Measurements from ENCODE around the gene IZUMO4. TPM values are rescaled to one million over a fixed set of nuclear protein-coding genes. Genes with fewer than 3 reads are reported as not detected.
A peak's percentile ranks its signal among the peaks of the same experiment; 100 is the strongest.
"Not testable (repeated sequence)": the region's sequence is repeated elsewhere in the genome, so short reads cannot be mapped to it uniquely, and the experiment has no call there.

Gene IZUMO4
- total RNA-seq, 1 donor from 2014 or later: 0.77 TPM

- no peak for DNase-seq (ENCODE audit: low read depth in 2 of 2)
Measured at GRCh38 chr19:2080336-2080988, 16.3 kb upstream of the IZUMO4 start.

- DNase-seq (ENCODE audit: low read depth in 2 of 2): no peak
Measured at GRCh38 chr19:2081873-2082810, 14.6 kb upstream of the IZUMO4 start.

- peak; percentile 57 for DNase-seq (ENCODE audit: low read depth in 2 of 2)
Measured at GRCh38 chr19:2083174-2083854, 13.4 kb upstream of the IZUMO4 start.

- peak; percentile 50 to 69 for DNase-seq (ENCODE audit: low read depth in 2 of 2)
Measured at GRCh38 chr19:2084993-2085720, 11.6 kb upstream of the IZUMO4 start.

GRCh38 chr19:2086695-2087620, 9.8 kb upstream of the IZUMO4 start:
- DNase-seq (ENCODE audit: low read depth in 2 of 2): peak; percentile 48 to 54

GRCh38 chr19:2087621-2088100, 9.1 kb upstream of the IZUMO4 start:
- DNase-seq (ENCODE audit: low read depth in 2 of 2): no peak

GRCh38 chr19:2089001-2089711, 7.6 kb upstream of the IZUMO4 start:
- peak; percentile 60 to 81 for DNase-seq (ENCODE audit: low read depth in 2 of 2)

- no peak for DNase-seq (ENCODE audit: low read depth in 2 of 2)
Measured at GRCh38 chr19:2089727-2090053, 7.0 kb upstream of the IZUMO4 start.

GRCh38 chr19:2091926-2092525, 4.7 kb upstream of the IZUMO4 start:
- not testable (repeated sequence) for DNase-seq (ENCODE audit: low read depth in 2 of 2)

- peak; percentile 81 to 93 for DNase-seq (ENCODE audit: low read depth in 2 of 2)
Measured at GRCh38 chr19:2096034-2096479, 658 bp upstream of the IZUMO4 start, which contains the start of gene MOB3A. MOB3A (minus strand) TSS chr19:2096326; CDS start chr19:2078560, 17,766 bp downstream.

GRCh38 chr19:2097203-2097885, 629 bp downstream of the IZUMO4 start:
- DNase-seq (ENCODE audit: low read depth in 2 of 2): no peak

GRCh38 chr19:2097886-2098327, 1.2 kb downstream of the IZUMO4 start:
- DNase-seq (ENCODE audit: low read depth in 2 of 2): no peak

- DNase-seq (ENCODE audit: low read depth in 2 of 2): no peak
Measured at GRCh38 chr19:2099054-2099501, 2.4 kb downstream of the IZUMO4 start.

- DNase-seq (ENCODE audit: low read depth in 2 of 2): no peak
Measured at GRCh38 chr19:2099937-2100718, 3.4 kb downstream of the IZUMO4 start.

- DNase-seq (ENCODE audit: low read depth in 2 of 2): no peak
Measured at GRCh38 chr19:2100719-2101061, 4.0 kb downstream of the IZUMO4 start.

- DNase-seq (ENCODE audit: low read depth in 2 of 2): no peak
Measured at GRCh38 chr19:2101417-2102335, 5.0 kb downstream of the IZUMO4 start.

Data from dermis microvascular lymphatic vessel endothelial cell (primary cell).